ENCODE measurements around the gene ETF1.
"Not testable (repeated sequence)": the region's sequence is repeated elsewhere in the genome, so short reads cannot be mapped to it uniquely, and the experiment has no call there.

Gene ETF1

DNA sequence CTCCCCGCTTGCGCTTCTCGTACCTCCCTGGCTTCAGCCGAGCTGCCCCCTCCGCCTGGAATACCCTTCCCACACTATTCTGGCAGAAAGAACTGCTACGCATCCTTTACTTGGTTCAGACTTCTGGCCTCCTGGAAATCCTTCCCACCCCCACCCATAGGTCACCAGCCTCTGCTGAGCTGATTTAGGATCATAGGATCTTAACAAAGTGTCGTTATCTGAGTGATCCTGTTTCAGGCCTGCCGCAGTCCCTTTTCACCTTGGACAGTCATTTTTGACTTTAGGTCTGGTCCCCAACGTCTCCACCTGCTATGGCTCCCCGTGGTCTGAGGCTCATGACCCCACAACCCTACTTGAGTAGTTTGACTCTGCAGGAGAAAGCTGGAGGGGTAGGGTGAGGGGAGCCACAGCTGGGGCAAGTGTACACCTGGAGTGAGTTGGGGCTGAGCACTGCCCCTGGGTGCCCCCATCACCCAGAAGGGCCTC, 50.4 kb downstream of the ETF1 start:
- in situ Hi-C loops (cut with MboI; ENCODE audit: low sequenced_read_pairs), result no loop called here

- in situ Hi-C loops (cut with MboI; ENCODE audit: low sequenced_read_pairs), result no loop called here
Measured at GRCh38 chr5:138491669-138492559, 51.1 kb downstream of the ETF1 start.

- in situ Hi-C loops (cut with MboI; ENCODE audit: low sequenced_read_pairs), result no loop called here
Measured at GRCh38 chr5:138491284-138491648, 51.8 kb downstream of the ETF1 start.

DNA sequence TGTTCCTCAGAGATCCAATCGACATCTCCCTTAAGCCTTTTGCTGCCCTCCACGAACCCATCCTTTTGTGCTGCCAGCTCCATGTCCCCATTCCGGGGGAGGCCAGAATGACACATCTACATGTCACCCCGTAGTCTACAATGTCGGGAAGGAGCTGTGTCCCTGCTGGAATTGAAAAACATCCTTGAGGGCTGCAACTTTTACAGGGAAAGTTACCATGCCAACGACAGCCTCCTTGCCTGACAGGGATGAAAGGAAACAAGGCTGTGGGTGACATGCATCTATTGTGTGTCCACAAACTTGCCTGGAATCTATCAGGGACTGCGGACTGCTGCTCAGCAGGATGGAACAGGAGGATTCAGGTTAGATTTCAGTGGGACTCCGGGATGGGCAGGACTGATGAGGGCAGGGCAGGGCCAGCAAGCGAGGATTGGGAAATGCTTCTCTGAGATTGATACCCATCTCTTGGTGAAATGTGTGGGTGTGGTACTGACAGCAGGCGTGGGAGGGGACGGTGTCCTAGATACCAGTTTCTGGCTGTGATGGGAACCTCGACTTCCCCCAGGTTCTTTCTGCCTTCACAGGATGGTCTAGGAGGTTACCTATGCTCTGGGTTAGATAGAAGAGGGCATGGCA, 52.3 kb downstream of the ETF1 start:
- in situ Hi-C loops (cut with MboI; ENCODE audit: low sequenced_read_pairs), result no loop called here

GRCh38 chr5:138489683-138490061, 53.4 kb downstream of the ETF1 start:
- in situ Hi-C loops (cut with MboI; ENCODE audit: low sequenced_read_pairs), result no loop called here

DNA sequence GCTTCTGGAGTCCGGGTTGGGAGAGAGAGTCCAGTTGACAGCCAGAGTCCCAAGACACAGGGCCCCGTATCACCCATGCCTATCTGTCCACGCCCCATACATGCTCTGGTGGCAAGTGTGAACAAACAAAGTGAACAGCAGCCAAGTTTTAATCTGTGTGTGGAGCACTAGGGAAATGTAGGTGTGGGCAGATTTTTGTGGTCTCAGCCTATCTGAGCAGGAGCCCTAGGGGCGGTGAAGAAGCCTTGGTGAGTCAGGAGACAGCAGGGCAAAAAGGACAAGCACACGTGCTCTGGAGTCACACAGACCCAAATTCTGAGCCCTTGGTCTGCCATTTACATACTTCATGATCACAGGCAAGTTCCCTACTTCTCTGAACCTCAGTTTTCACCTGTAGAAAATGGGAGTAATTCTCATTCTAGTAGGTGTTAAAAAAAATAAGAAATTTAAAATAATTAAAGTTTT, 54.5 kb downstream of the ETF1 start:
- in situ Hi-C loops (cut with MboI; ENCODE audit: low sequenced_read_pairs), result no loop called here

DNA sequence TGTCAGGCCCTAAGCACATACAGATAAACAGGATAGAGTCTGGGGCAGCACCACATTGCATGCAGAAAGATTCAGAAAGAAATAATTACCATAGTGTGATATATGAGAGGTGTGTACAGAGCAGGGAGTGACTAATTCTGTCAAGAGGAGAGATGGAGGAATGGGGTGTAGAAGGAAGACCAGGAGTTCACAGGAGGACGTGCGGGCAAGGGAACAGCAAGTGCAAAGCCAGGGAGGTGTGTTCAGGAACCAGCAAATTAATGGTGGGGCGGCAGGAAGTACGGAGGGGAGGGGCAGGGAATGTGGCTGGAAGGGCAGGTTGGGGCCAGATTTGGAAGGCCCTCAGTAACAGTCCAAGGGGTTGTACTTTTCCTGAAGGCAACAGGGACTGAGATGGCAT, 60.4 kb downstream of the ETF1 start:
- in situ Hi-C loops (cut with MboI; ENCODE audit: low sequenced_read_pairs), result no loop called here

- in situ Hi-C loops (cut with MboI; ENCODE audit: low sequenced_read_pairs), result no loop called here
Measured at GRCh38 chr5:138476918-138477317, 66.1 kb downstream of the ETF1 start.

- in situ Hi-C loops (cut with MboI; ENCODE audit: low sequenced_read_pairs), result not testable (repeated sequence)
Measured at GRCh38 chr5:138473151-138473550, 69.9 kb downstream of the ETF1 start.

DNA sequence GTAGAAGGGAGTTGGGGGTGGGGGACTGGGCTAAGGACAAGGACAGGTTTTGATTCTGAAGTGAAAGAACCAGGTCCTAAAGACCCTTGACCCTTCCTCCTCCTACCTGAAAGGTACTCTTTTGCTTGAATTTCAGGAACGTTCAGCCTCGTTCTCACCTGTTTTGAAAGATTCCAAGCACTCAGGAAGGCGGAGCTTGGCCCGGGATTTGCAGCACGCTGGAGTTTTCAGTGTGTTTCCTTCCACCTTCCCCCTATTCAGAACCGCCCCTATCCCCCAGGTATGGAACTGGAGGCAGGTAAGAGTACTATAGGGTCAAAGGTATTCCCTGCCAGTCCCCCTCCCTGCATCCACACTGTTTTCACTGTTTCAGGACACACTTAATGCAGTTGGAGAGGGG, 70.7 kb downstream of the ETF1 start:
- in situ Hi-C loops (cut with MboI; ENCODE audit: low sequenced_read_pairs), result no loop called here

- in situ Hi-C loops (cut with MboI; ENCODE audit: low sequenced_read_pairs), result no loop called here
Measured at GRCh38 chr5:138471052-138471361, 72.0 kb downstream of the ETF1 start.

GRCh38 chr5:138470322-138471051, 72.5 kb downstream of the ETF1 start:
- in situ Hi-C loops (cut with MboI; ENCODE audit: low sequenced_read_pairs), result no loop called here

GRCh38 chr5:138469540-138470321, 73.3 kb downstream of the ETF1 start:
- in situ Hi-C loops (cut with MboI; ENCODE audit: low sequenced_read_pairs), result no loop called here

GRCh38 chr5:138468966-138469539, 74.0 kb downstream of the ETF1 start:
- in situ Hi-C loops (cut with MboI; ENCODE audit: low sequenced_read_pairs), result no loop called here

DNA sequence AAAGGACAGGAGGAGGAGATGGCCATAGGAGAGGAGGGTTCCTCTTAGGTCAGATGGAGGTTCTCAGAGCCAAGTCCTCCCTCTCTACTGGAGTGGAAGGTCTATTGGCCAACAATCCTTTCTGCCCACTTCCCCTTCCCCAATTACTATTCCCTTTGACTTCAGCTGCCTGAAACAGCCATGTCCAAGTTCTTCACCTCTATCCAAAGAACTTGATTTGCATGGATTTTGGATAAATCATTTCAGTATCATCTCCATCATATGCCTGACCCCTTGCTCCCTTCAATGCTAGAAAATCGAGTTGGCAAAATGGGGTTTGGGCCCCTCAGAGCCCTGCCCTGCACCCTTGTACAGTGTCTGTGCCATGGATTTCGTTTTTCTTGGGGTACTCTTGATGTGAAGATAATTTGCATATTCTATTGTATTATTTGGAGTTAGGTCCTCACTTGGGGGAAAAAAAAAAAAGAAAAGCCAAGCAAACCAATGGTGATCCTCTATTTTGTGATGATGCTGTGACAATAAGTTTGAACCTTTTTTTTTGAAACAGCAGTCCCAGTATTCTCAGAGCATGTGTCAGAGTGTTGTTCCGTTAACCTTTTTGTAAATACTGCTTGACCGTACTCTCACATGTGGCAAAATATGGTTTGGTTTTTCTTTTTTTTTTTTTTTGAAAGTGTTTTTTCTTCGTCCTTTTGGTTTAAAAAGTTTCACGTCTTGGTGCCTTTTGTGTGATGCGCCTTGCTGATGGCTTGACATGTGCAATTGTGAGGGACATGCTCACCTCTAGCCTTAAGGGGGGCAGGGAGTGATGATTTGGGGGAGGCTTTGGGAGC, 74.7 kb downstream of the ETF1 start:
- in situ Hi-C loops (cut with MboI; ENCODE audit: low sequenced_read_pairs), result no loop called here

DNA sequence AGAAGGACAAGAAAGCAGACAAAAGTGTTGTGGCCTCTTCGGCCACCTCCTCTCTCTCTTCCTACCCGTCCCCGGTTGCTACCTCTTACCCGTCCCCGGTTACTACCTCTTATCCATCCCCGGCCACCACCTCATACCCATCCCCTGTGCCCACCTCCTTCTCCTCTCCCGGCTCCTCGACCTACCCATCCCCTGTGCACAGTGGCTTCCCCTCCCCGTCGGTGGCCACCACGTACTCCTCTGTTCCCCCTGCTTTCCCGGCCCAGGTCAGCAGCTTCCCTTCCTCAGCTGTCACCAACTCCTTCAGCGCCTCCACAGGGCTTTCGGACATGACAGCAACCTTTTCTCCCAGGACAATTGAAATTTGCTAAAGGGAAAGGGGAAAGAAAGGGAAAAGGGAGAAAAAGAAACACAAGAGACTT, 75.3 kb downstream of the ETF1 start:
- in situ Hi-C loops (cut with MboI; ENCODE audit: low sequenced_read_pairs), result no loop called here

DNA sequence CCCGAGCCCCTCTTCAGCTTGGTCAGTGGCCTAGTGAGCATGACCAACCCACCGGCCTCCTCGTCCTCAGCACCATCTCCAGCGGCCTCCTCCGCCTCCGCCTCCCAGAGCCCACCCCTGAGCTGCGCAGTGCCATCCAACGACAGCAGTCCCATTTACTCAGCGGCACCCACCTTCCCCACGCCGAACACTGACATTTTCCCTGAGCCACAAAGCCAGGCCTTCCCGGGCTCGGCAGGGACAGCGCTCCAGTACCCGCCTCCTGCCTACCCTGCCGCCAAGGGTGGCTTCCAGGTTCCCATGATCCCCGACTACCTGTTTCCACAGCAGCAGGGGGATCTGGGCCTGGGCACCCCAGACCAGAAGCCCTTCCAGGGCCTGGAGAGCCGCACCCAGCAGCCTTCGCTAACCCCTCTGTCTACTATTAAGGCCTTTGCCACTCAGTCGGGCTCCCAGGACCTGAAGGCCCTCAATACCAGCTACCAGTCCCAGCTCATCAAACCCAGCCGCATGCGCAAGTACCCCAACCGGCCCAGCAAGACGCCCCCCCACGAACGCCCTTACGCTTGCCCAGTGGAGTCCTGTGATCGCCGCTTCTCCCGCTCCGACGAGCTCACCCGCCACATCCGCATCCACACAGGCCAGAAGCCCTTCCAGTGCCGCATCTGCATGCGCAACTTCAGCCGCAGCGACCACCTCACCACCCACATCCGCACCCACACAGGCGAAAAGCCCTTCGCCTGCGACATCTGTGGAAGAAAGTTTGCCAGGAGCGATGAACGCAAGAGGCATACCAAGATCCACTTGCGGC, 75.9 kb downstream of the ETF1 start:
- in situ Hi-C loops (cut with MboI; ENCODE audit: low sequenced_read_pairs), result no loop called here

GRCh38 chr5:138466125-138466899, 76.7 kb downstream of the ETF1 start:
- in situ Hi-C loops (cut with MboI; ENCODE audit: low sequenced_read_pairs), result no loop called here

All from hTERT RPE-1 (cell line).